Measurements from ENCODE around the gene CMSS1.

Gene CMSS1

GRCh38 chr3:99845999-99846398 is 28.3 kb downstream of the CMSS1 start:
- no peak for TF ChIP-seq CTCF (IDR thresholded peaks at IDR 0.05; ENCODE audit: borderline replicate concordance, control extremely low read depth, extremely low read depth, insufficient read depth, missing control alignments)
- no peak for DNase-seq (ENCODE audit: low spot score)
- in situ Hi-C loops (cut with MboI; ENCODE audit: low sequenced_read_pairs, unreplicated experiment), result loop anchor here (25.0 kb wide), 1 partner anchor 741 kb away; no protein-coding TSS in a partner anchor

GRCh38 chr3:99846477-99847160 is 29.0 kb downstream of the CMSS1 start:
- no peak for DNase-seq (ENCODE audit: low spot score)
- no peak for TF ChIP-seq CTCF (IDR thresholded peaks at IDR 0.05; ENCODE audit: borderline replicate concordance, control extremely low read depth, extremely low read depth, insufficient read depth, missing control alignments)
- in situ Hi-C loops (cut with MboI; ENCODE audit: low sequenced_read_pairs, unreplicated experiment), result loop anchor here (25.0 kb wide), 1 partner anchor 741 kb away; no protein-coding TSS in a partner anchor

- in situ Hi-C loops (cut with MboI; ENCODE audit: low sequenced_read_pairs, unreplicated experiment), result loop anchor here (25.0 kb wide), 1 partner anchor 739 kb away; no protein-coding TSS in a partner anchor
- no peak for TF ChIP-seq CTCF (IDR thresholded peaks at IDR 0.05; ENCODE audit: borderline replicate concordance, control extremely low read depth, extremely low read depth, insufficient read depth, missing control alignments)
- no peak for DNase-seq (ENCODE audit: low spot score)
These were observed 30.8 kb downstream of the CMSS1 start for GRCh38 chr3:99848433-99848832.

- TF ChIP-seq CTCF (IDR thresholded peaks at IDR 0.05; ENCODE audit: borderline replicate concordance, control extremely low read depth, extremely low read depth, insufficient read depth, missing control alignments), result no peak
- in situ Hi-C loops (cut with MboI; ENCODE audit: low sequenced_read_pairs, unreplicated experiment), result no loop called here
- no peak for DNase-seq (ENCODE audit: low spot score)
These were observed 32.9 kb downstream of the CMSS1 start for GRCh38 chr3:99850608-99851007.

GRCh38 chr3:99851955-99852354 is 34.3 kb downstream of the CMSS1 start:
- no peak for TF ChIP-seq CTCF (IDR thresholded peaks at IDR 0.05; ENCODE audit: borderline replicate concordance, control extremely low read depth, extremely low read depth, insufficient read depth, missing control alignments)
- no peak for DNase-seq (ENCODE audit: low spot score)
- in situ Hi-C loops (cut with MboI; ENCODE audit: low sequenced_read_pairs, unreplicated experiment), result no loop called here

GRCh38 chr3:99852851-99853250 is 35.2 kb downstream of the CMSS1 start:
- no peak for TF ChIP-seq CTCF (IDR thresholded peaks at IDR 0.05; ENCODE audit: borderline replicate concordance, control extremely low read depth, extremely low read depth, insufficient read depth, missing control alignments)
- in situ Hi-C loops (cut with MboI; ENCODE audit: low sequenced_read_pairs, unreplicated experiment), result no loop called here
- DNase-seq (ENCODE audit: low spot score), result no peak
